IMR-90 (cell line): ENCODE data around the gene C2. TPM values are rescaled to one million over a fixed set of nuclear protein-coding genes. Genes with fewer than 3 reads are reported as not detected.

ENCODE experiments used
- ATAC-seq: fragments of 200-7000 bp; cut with Tn5 transposase; 2 replicates; pipeline ENCODE4 v1.9.1; 2020; ENCODE audit warnings: low read depth, mild to moderate bottlenecking, moderate library complexity
- BruUV-seq: library from RNA; stranded (reverse); fragments of 400-500 nt; replicated peaks from 2 replicates; lab custom pipeline; 2021; lab: Mats Ljungman, UMichigan
- CTCF ChIA-PET: fragments of 300-600 bp; formaldehyde crosslinking; extraction: SDS; loops from one replicate; lab custom pipeline; 2021; ENCODE audit warnings: antibody characterized with exemption; lab: Yijun Ruan, JAX
- POLR2A ChIA-PET: fragments of 300-600 bp; sonication (Branson Sonifier 250); formaldehyde crosslinking; loops from one replicate; lab custom pipeline; 2022; ENCODE audit warnings: antibody characterized with exemption; ENCODE audit not compliant: unreplicated experiment; lab: Charles Lee
- DNase-seq: peaks from one replicate; pipeline ENCODE4 v3.0.0; 2013
- H2AFZ ChIP-seq: replicated peaks from 2 replicates; pipeline ENCODE3; 2013; ENCODE audit warnings: low read length, mild to moderate bottlenecking; ENCODE audit not compliant: poor library complexity
- H2AK5ac ChIP-seq: 2 replicates; pipeline ENCODE4 v1.6.1; 2013; ENCODE audit warnings: low read depth, low read length, inconsistent platforms
- H2AK9ac ChIP-seq: replicated peaks from 2 replicates; pipeline ENCODE3; 2013; ENCODE audit warnings: mild to moderate bottlenecking, low read depth, low read length, moderate library complexity; ENCODE audit not compliant: poor library complexity
- H2BK120ac ChIP-seq: 2 replicates; pipeline ENCODE4 v1.6.1; 2013; ENCODE audit warnings: low read depth, low read length, inconsistent platforms
- H2BK15ac ChIP-seq: 3 replicates; pipeline ENCODE4 v1.6.1; 2013; ENCODE audit warnings: low read depth, low read length, inconsistent platforms
- H2BK20ac ChIP-seq: 2 replicates; pipeline ENCODE4 v1.6.1; 2013; ENCODE audit warnings: low read depth, mild to moderate bottlenecking, inconsistent platforms, low read length, moderate library complexity
- H2BK5ac ChIP-seq: 2 replicates; pipeline ENCODE4 v1.6.1; 2013; ENCODE audit warnings: mild to moderate bottlenecking, low read depth, low read length, inconsistent platforms; ENCODE audit not compliant: poor library complexity, severe bottlenecking
- H3K14ac ChIP-seq: replicated peaks from 2 replicates; pipeline ENCODE4 v1.6.1; 2013; ENCODE audit warnings: low read depth, low read length, inconsistent platforms
- H3K18ac ChIP-seq: 2 replicates; pipeline ENCODE4 v1.6.1; 2013; ENCODE audit warnings: low read depth, low read length, control low read depth
- H3K23ac ChIP-seq: 2 replicates; pipeline ENCODE4 v1.6.1; 2013; ENCODE audit warnings: low read depth, low read length, inconsistent platforms
- H3K27ac ChIP-seq: 2 replicates; pipeline ENCODE4 v1.5.1; 2013; ENCODE audit warnings: mild to moderate bottlenecking, control low read depth, low read length; ENCODE audit not compliant: insufficient read depth
- H3K27me3 ChIP-seq: 2 replicates; pipeline ENCODE4 v1.6.1; 2013; ENCODE audit warnings: low read length; ENCODE audit not compliant: control insufficient read depth, insufficient read depth
- H3K36me3 ChIP-seq: 2 replicates; pipeline ENCODE4 v1.6.1; 2013; ENCODE audit warnings: low read length, mixed read lengths; ENCODE audit not compliant: control insufficient read depth, insufficient read depth
- H3K4ac ChIP-seq: 2 replicates; pipeline ENCODE4 v1.6.1; 2013; ENCODE audit warnings: low read depth, low read length, inconsistent platforms
- H3K4me1 ChIP-seq: 2 replicates; pipeline ENCODE4 v1.6.1; 2013; ENCODE audit warnings: low read length, mixed read lengths; ENCODE audit not compliant: control insufficient read depth, insufficient read depth
- H3K4me2 ChIP-seq: 2 replicates; pipeline ENCODE4 v1.6.1; 2013; ENCODE audit warnings: low read depth, mild to moderate bottlenecking, control low read depth, low read length, moderate library complexity
- H3K4me3 ChIP-seq: 2 replicates; pipeline ENCODE4 v1.5.1; 2013; ENCODE audit warnings: low read depth, mild to moderate bottlenecking, control low read depth, low read length, moderate library complexity; ENCODE audit not compliant: insufficient read depth
- H3K56ac ChIP-seq: 2 replicates; pipeline ENCODE4 v1.6.1; 2013; ENCODE audit warnings: low read length, inconsistent platforms; ENCODE audit not compliant: insufficient read depth; ENCODE audit errors: extremely low read depth
- H3K79me1 ChIP-seq, 2 experiments: 2 replicates each; pipeline ENCODE4 v1.6.1; 2013; ENCODE audit warnings: low read length in 2 of 2, inconsistent platforms in 1 of 2, low read depth in 1 of 2
- H3K9ac ChIP-seq: 2 replicates; pipeline ENCODE4 v1.6.1; 2013; ENCODE audit warnings: low read depth, low read length, control low read depth
- H3K9me1 ChIP-seq: 2 replicates; pipeline ENCODE4 v1.6.1; 2013; ENCODE audit warnings: low read length, inconsistent platforms; ENCODE audit not compliant: insufficient read depth
- H3K9me3 ChIP-seq: 2 replicates; pipeline ENCODE4 v1.6.1; 2013; ENCODE audit warnings: low read length; ENCODE audit not compliant: control insufficient read depth, insufficient read depth
- H4K20me1 ChIP-seq: 2 replicates; pipeline ENCODE4 v1.6.1; 2013; ENCODE audit warnings: low read length, inconsistent platforms; ENCODE audit not compliant: insufficient read depth
- H4K5ac ChIP-seq: 2 replicates; pipeline ENCODE4 v1.6.1; 2013; ENCODE audit warnings: mild to moderate bottlenecking, low read depth, low read length, control low read depth
- H4K8ac ChIP-seq, 2 experiments: 2 replicates each; pipeline ENCODE4 v1.6.1; 2013; ENCODE audit warnings: low read depth in 2 of 2, low read length in 2 of 2, control low read depth in 1 of 2, inconsistent platforms in 1 of 2
- H4K91ac ChIP-seq: 2 replicates; pipeline ENCODE4 v1.6.1; 2013; ENCODE audit warnings: low read depth, low read length, inconsistent platforms; ENCODE audit not compliant: insufficient read depth
- BHLHE40 ChIP-seq: fragments of 150-350 bp; IDR thresholded peaks from 2 replicates; pipeline ENCODE4 v1.6.1; 2016; ENCODE audit warnings: mild to moderate bottlenecking, low read depth, low read length
- FOS ChIP-seq: fragments of 150-350 bp; IDR thresholded peaks from 2 replicates; pipeline ENCODE4 v1.6.1; 2016; ENCODE audit warnings: low read depth, low read length
- MAFK ChIP-seq: IDR thresholded peaks from 2 replicates; pipeline ENCODE4 v1.6.1; 2012; ENCODE audit warnings: low read depth, low read length, improper control_type of control experiment
- MAZ ChIP-seq: IDR thresholded peaks from 2 replicates; pipeline ENCODE4 v1.6.1; 2012; ENCODE audit warnings: low read depth, mild to moderate bottlenecking, low read length, improper control_type of control experiment, moderate library complexity, borderline replicate concordance
- MXI1 ChIP-seq: IDR thresholded peaks from 2 replicates; pipeline ENCODE4 v1.6.1; 2012; ENCODE audit warnings: low read depth, mild to moderate bottlenecking, low read length, moderate library complexity, borderline replicate concordance
- NFE2L2 ChIP-seq: fragments of 150-350 bp; IDR thresholded peaks from 2 replicates; pipeline ENCODE4 v1.6.1; 2016; ENCODE audit warnings: low read depth, mild to moderate bottlenecking, low read length
- POLR2A ChIP-seq: IDR thresholded peaks from 2 replicates; pipeline ENCODE4 v1.6.1; 2012; ENCODE audit warnings: mild to moderate bottlenecking, low read depth, low read length
- RCOR1 ChIP-seq: IDR thresholded peaks from 2 replicates; pipeline ENCODE4 v1.6.1; 2012; ENCODE audit warnings: mild to moderate bottlenecking, low read length, improper control_type of control experiment; ENCODE audit not compliant: insufficient replicate concordance
- RFX5 ChIP-seq: IDR thresholded peaks from 2 replicates; pipeline ENCODE4 v1.8.0; 2012; ENCODE audit warnings: low read depth, mild to moderate bottlenecking, low read length, moderate library complexity
- WGBS, 2 experiments: methylation state at CpG; one replicate each; pipeline versions ENCODE4 v1.1.5 to v1.1.7; 2013; ENCODE audit warnings: missing lambda C conversion rate in 2 of 2; ENCODE audit not compliant: insufficient read length in 1 of 2; ENCODE audit errors: extremely low coverage in 2 of 2; 5-methylcytosine and 5-hydroxymethylcytosine counted together
- dilution Hi-C: fragments of 300-500 bp; cut with HindIII; formaldehyde crosslinking; loops from one replicate; pipeline ENCODE4 v1.14.3; 2018; ENCODE audit warnings: low sequenced_read_pairs; ENCODE audit not compliant: unreplicated experiment
- in situ Hi-C: fragments of 300-500 bp; cut with MboI; formaldehyde crosslinking; loops from 3 replicates; pipeline ENCODE4 v1.14.3; 2019; ENCODE audit warnings: low sequenced_read_pairs, inconsistent platforms, mixed read lengths
- intact Hi-C: fragments of 100-400 bp; cut with micrococcal nuclease; formaldehyde crosslinking; loops from 2 replicates; pipeline ENCODE4 v1.10.0; 2022
- polyA plus RNA-seq, 3 experiments: library from polyadenylated mRNA; depleted of rRNA; stranded (reverse); fragments of >200 nt; gene quantifications; 2 replicates each; pipeline ENCODE4 v1.2.3, GENCODE V29; 2012; ENCODE audit warnings: low replicate concordance in 1 of 3
- total RNA-seq: library from RNA; depleted of rRNA; stranded (reverse); fragments of >200 nt; gene quantifications from 2 replicates; pipeline ENCODE4 v1.2.3, GENCODE V29; 2012
- TF ChIP-seq, protein P1 (sequence below): fragments of 150-350 bp; IDR thresholded peaks from 2 replicates; pipeline ENCODE4 v1.6.1; 2016; ENCODE audit warnings: low read depth, mild to moderate bottlenecking, low read length, moderate library complexity, borderline replicate concordance
- TF ChIP-seq, protein P2 (sequence below): fragments of 150-350 bp; IDR thresholded peaks from 2 replicates; pipeline ENCODE4 v1.6.1; 2017; ENCODE audit warnings: mild to moderate bottlenecking, antibody characterized with exemption, low read length, low read depth

C2 gene
- total and polyA plus RNA-seq, 2 of the 4 experiments (the other 2 are of a cell fraction) = 0.18 to 0.19 TPM

DNA sequence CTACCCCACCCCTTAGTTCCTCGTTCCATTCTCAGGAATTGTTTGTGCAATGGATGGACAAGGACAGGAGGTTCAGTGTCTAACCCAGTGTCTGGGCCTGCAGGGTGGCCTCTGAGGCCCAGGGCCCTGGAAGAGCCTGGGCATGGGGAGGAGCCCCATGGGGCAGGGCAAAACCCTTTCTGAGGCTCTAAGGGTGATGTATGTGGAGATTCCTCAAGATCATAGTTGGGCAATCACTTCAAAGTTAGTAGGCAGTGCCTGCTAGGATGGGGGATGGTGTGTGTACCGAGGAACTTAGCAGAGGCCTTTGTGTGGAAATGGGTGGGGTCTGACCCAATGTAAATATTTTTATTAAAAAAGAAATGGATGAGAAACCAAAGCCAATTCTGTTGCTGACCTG is 6.7 kb upstream of the C2 start:
- no TSS peak for BruUV-seq
- no peak for DNase-seq

More for the DNA sequence above, 6.7 kb upstream of the C2 start:
- no peak overlapping the region; the same call in 1 of the 2 replicates for H4K5ac ChIP-seq
- H4K91ac ChIP-seq = no peak overlapping the region
- in situ Hi-C loops = no loop called here
- no peaks in the 10 kb centered on the region for H3K79me1 ChIP-seq
- no peaks in the 10 kb centered on the region for H4K20me1 ChIP-seq
- H3K56ac ChIP-seq = no peak overlapping the region
- no peak overlapping the region for H3K14ac ChIP-seq
- no peak overlapping the region for H4K8ac ChIP-seq
- no peak overlapping the region for H2BK20ac ChIP-seq
- no peaks in the 10 kb centered on the region for H3K9me1 ChIP-seq
- ChIA-PET POLR2A (no interaction called here), CTCF (no interaction called here)
- 17% methylated on average over 1 of the region's 2 CpGs; no CpG with 5 or more reads in 1 of the 2 experiments for WGBS, 2 experiments
- H2AFZ ChIP-seq = no peak overlapping the region
- no peak overlapping the region for H3K23ac ChIP-seq
- no peak overlapping the region for H3K27ac ChIP-seq
- dilution Hi-C loops = no loop called here
- H3K4me1 ChIP-seq = peaks cover 5% of the 10 kb centered on the region; the same call in 1 of the 2 replicates
- H3K4me3 ChIP-seq = no peak overlapping the region
- TF ChIP-seq MXI1 (no peak), RFX5 (no peak), MAZ (no peak), POLR2A (no peak), BHLHE40 (no peak), NFE2L2 (no peak), RCOR1 (no peak), MAFK (no peak), FOS (no peak)
- TF ChIP-seq, protein P1, sequence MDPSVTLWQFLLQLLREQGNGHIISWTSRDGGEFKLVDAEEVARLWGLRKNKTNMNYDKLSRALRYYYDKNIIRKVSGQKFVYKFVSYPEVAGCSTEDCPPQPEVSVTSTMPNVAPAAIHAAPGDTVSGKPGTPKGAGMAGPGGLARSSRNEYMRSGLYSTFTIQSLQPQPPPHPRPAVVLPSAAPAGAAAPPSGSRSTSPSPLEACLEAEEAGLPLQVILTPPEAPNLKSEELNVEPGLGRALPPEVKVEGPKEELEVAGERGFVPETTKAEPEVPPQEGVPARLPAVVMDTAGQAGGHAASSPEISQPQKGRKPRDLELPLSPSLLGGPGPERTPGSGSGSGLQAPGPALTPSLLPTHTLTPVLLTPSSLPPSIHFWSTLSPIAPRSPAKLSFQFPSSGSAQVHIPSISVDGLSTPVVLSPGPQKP = no peak
- TF ChIP-seq, protein P2, sequence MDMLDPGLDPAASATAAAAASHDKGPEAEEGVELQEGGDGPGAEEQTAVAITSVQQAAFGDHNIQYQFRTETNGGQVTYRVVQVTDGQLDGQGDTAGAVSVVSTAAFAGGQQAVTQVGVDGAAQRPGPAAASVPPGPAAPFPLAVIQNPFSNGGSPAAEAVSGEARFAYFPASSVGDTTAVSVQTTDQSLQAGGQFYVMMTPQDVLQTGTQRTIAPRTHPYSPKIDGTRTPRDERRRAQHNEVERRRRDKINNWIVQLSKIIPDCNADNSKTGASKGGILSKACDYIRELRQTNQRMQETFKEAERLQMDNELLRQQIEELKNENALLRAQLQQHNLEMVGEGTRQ = no peak
- no peak overlapping the region for H3K4me2 ChIP-seq
- intact Hi-C loops = no loop called here
- H2BK5ac ChIP-seq = no peak overlapping the region
- no peaks in the 10 kb centered on the region for H3K36me3 ChIP-seq
- no peak overlapping the region; the same call in 1 of the 2 replicates for H3K18ac ChIP-seq
- H2AK9ac ChIP-seq = no peak overlapping the region
- H2BK120ac ChIP-seq = no peak overlapping the region
- no peak overlapping the region; the same call in 2 of the 3 replicates for H2BK15ac ChIP-seq
- no peak overlapping the region for H3K9ac ChIP-seq
- H3K9me3 ChIP-seq = no peaks in the 10 kb centered on the region
- H3K4ac ChIP-seq = no peak overlapping the region; the same call in 1 of the 2 replicates
- no peak overlapping the region for H2AK5ac ChIP-seq
- peak; percentile 60; the same call in 1 of the 2 replicates for ATAC-seq
- 0 out of 2 replicates have a peak, but pooled peaks cover 2% of the 10 kb centered on the region for H3K27me3 ChIP-seq
